OCI-LY7 (cell line): ENCODE results near the gene GRID1. TPM values are rescaled to one million over a fixed set of nuclear protein-coding genes. Genes with fewer than 3 reads are reported as not detected.

Source experiments
- BruUV-seq: library from RNA; stranded (reverse); fragments of 400-500 nt; replicated peaks from 2 replicates; lab custom pipeline; 2021; lab: Mats Ljungman, UMichigan
- CTCF ChIA-PET: fragments of 300-600 bp; sonication (Branson Sonifier 250); formaldehyde crosslinking; loops from one replicate; lab custom pipeline; 2022; ENCODE audit warnings: antibody characterized with exemption; ENCODE audit not compliant: unreplicated experiment; lab: Charles Lee
- POLR2A ChIA-PET: fragments of 300-600 bp; sonication (Branson Sonifier 250); formaldehyde crosslinking; loops from one replicate; lab custom pipeline; 2022; ENCODE audit warnings: antibody characterized with exemption; lab: Charles Lee
- DNase-seq: peaks from one replicate; pipeline ENCODE4 v3.0.0-alpha.2; 2015; ENCODE audit warnings: low spot score
- H2AFZ ChIP-seq: fragments of 200-600 bp; sonication (generic), shearing (Covaris generic); 2 replicates; pipeline ENCODE4 v1.6.1; 2014; ENCODE audit warnings: mild to moderate bottlenecking, antibody characterized with exemption, low read length, moderate library complexity
- H3K27ac ChIP-seq: fragments of 200-600 bp; sonication (generic); 2 replicates; pipeline ENCODE4 v1.5.1; 2014; ENCODE audit warnings: mixed run types, low read depth, mild to moderate bottlenecking, moderate library complexity, low read length, inconsistent platforms; ENCODE audit not compliant: poor library complexity, severe bottlenecking
- H3K36me3 ChIP-seq: fragments of 200-600 bp; sonication (generic); 2 replicates; pipeline ENCODE4 v1.6.1; 2014; ENCODE audit warnings: mild to moderate bottlenecking, antibody characterized with exemption, low read length, moderate library complexity, mixed read lengths; ENCODE audit not compliant: insufficient read depth
- H3K4me1 ChIP-seq: fragments of 200-600 bp; sonication (generic); 2 replicates; pipeline ENCODE4 v1.5.1; 2014; ENCODE audit warnings: mild to moderate bottlenecking, low read length; ENCODE audit not compliant: insufficient read depth, poor library complexity, severe bottlenecking
- H3K4me2 ChIP-seq: fragments of 200-600 bp; sonication (generic); 2 replicates; pipeline ENCODE4 v1.6.1; 2014; ENCODE audit warnings: mild to moderate bottlenecking, low read length
- H3K4me3 ChIP-seq: fragments of 200-600 bp; sonication (generic); 2 replicates; pipeline ENCODE4 v1.5.1; 2014; ENCODE audit warnings: mild to moderate bottlenecking, low read depth, low read length; ENCODE audit not compliant: poor library complexity, severe bottlenecking
- H3K79me2 ChIP-seq: fragments of 200-600 bp; sonication (generic); 2 replicates; pipeline ENCODE4 v1.6.1; 2016; ENCODE audit warnings: low read depth, mild to moderate bottlenecking, low read length, moderate library complexity, mixed read lengths; ENCODE audit not compliant: insufficient read depth
- H3K9me2 ChIP-seq: fragments of 200-600 bp; sonication (generic); 2 replicates; pipeline ENCODE4 v1.6.1; 2016; ENCODE audit warnings: mild to moderate bottlenecking, low read length, mixed read lengths; ENCODE audit not compliant: insufficient read depth
- H3K9me3 ChIP-seq: fragments of 200-600 bp; sonication (generic); 2 replicates; pipeline ENCODE4 v1.6.1; 2014; ENCODE audit warnings: mild to moderate bottlenecking, mixed run types, low read length, mixed read lengths
- H4K20me1 ChIP-seq: fragments of 200-600 bp; sonication (generic); 2 replicates; pipeline ENCODE4 v1.6.1; 2014; ENCODE audit warnings: mild to moderate bottlenecking, antibody characterized with exemption, low read length, moderate library complexity, mixed read lengths; ENCODE audit not compliant: insufficient read depth
- EZH2phosphoT487 ChIP-seq: fragments of 200-600 bp; sonication (generic); IDR thresholded peaks from 2 replicates; pipeline ENCODE4 v1.6.1; 2018; ENCODE audit warnings: low read depth, borderline replicate concordance, mild to moderate bottlenecking, mixed run types, antibody characterized with exemption, low read length, moderate library complexity, mixed read lengths
- intact Hi-C: fragments of 100-400 bp; cut with micrococcal nuclease; formaldehyde crosslinking; loops from one replicate; pipeline ENCODE4 v1.10.0; 2022; ENCODE audit not compliant: unreplicated experiment
- total RNA-seq, 2 experiments: library from RNA; depleted of rRNA in 1 of 2; stranded (reverse); fragments of >200 nt in 1 of 2; shearing (Covaris generic) in 1 of 2; gene quantifications; 2 replicates each; pipeline ENCODE4 v1.2.3, GENCODE V29; 2014 to 2022
- TF ChIP-seq, protein P1 (sequence below): fragments of 200-600 bp; sonication (generic); conservative IDR thresholded peaks from 2 replicates; pipeline ENCODE4 v1.5.1; 2014; ENCODE audit warnings: mild to moderate bottlenecking, antibody characterized with exemption, low read length, moderate library complexity, mixed read lengths

GRID1 gene
- total RNA-seq, 2 experiments from 2014 or later, result 1.6 to 3.7 TPM

DNA sequence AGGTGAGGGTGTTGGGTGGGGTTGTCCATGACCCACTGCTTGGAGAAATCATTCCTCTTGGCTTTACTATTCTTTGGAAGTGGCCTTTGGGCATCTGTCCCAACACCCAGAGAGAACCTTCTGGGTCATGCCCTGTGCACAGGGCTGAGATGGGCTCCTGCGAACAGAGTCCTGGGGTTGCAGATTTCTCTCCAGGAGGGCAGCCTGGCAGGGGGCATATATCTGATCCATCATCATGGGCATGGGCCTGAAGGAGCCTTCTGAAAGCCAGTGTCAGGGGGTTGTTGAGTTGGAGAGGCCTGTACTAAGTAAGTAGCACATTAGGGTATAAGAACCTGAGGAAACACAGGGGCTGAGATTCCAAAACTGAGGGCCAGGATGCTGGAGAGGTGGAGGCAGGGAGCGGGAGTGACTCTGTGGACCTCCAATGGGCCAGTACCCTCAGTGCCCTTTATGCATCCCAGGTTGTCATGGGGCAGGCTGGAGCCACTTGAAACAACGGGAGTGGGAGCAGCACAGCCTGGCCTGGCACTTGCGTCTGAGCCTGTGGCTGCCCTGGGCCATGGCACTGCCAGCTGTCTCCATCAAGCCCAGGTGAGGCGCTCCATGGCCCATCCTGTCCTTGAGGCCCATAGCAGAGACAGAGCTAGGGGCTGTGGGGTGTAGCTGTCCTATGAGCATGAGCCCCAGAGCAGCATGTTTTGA lies 203.7 kb downstream of the GRID1 start:
- BruUV-seq, result no TSS peak
- Histone ChIP-seq H3K79me2 (no peaks in the 10 kb centered on the region), H3K4me3 (no peak overlapping the region), H3K9me2 (no peaks in the 10 kb centered on the region), H3K9me3 (no peaks in the 10 kb centered on the region), H3K4me1 (no peaks in the 10 kb centered on the region), H2AFZ (no peak overlapping the region), H3K27ac (no peak overlapping the region), H3K36me3 (no peaks in the 10 kb centered on the region), H3K4me2 (no peak overlapping the region), H4K20me1 (no peaks in the 10 kb centered on the region)
- ChIA-PET CTCF (no interaction called here), POLR2A (no interaction called here)
- intact Hi-C loops, result no loop called here
- DNase-seq, result no peak
- TF ChIP-seq, protein P1, sequence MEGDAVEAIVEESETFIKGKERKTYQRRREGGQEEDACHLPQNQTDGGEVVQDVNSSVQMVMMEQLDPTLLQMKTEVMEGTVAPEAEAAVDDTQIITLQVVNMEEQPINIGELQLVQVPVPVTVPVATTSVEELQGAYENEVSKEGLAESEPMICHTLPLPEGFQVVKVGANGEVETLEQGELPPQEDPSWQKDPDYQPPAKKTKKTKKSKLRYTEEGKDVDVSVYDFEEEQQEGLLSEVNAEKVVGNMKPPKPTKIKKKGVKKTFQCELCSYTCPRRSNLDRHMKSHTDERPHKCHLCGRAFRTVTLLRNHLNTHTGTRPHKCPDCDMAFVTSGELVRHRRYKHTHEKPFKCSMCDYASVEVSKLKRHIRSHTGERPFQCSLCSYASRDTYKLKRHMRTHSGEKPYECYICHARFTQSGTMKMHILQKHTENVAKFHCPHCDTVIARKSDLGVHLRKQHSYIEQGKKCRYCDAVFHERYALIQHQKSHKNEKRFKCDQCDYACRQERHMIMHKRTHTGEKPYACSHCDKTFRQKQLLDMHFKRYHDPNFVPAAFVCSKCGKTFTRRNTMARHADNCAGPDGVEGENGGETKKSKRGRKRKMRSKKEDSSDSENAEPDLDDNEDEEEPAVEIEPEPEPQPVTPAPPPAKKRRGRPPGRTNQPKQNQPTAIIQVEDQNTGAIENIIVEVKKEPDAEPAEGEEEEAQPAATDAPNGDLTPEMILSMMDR, result no peak
- no peak for TF ChIP-seq EZH2phosphoT487

DNA sequence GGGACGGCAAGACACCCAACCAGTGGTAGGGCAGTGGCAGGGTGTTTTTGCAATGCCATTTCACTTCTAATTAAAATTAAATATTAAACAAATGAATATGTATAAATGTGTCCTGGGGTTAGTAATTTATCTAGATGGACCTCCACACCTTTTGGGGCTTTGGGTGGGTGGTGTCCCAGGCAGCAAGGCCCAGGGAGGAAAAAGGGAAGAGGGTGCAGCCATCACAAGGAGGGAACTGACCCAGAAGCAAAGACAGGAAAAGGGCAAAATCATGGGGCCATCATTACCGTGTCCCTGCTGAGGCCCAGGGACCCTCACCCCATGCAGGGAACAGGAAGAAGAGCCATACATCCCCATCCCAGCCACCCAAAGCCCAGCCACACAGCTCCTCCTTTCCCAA lies 204.6 kb downstream of the GRID1 start:
- ChIA-PET POLR2A (no interaction called here), CTCF (no interaction called here)
- Histone ChIP-seq H3K4me2 (no peak overlapping the region), H4K20me1 (no peaks in the 10 kb centered on the region), H3K4me3 (no peak overlapping the region), H3K9me2 (no peaks in the 10 kb centered on the region), H2AFZ (no peak overlapping the region), H3K4me1 (no peaks in the 10 kb centered on the region), H3K27ac (no peak overlapping the region), H3K9me3 (no peaks in the 10 kb centered on the region), H3K79me2 (no peaks in the 10 kb centered on the region), H3K36me3 (no peaks in the 10 kb centered on the region)
- no TSS peak for BruUV-seq
- intact Hi-C loops, result no loop called here
- no peak for DNase-seq
- TF ChIP-seq, protein P1, result no peak

DNA sequence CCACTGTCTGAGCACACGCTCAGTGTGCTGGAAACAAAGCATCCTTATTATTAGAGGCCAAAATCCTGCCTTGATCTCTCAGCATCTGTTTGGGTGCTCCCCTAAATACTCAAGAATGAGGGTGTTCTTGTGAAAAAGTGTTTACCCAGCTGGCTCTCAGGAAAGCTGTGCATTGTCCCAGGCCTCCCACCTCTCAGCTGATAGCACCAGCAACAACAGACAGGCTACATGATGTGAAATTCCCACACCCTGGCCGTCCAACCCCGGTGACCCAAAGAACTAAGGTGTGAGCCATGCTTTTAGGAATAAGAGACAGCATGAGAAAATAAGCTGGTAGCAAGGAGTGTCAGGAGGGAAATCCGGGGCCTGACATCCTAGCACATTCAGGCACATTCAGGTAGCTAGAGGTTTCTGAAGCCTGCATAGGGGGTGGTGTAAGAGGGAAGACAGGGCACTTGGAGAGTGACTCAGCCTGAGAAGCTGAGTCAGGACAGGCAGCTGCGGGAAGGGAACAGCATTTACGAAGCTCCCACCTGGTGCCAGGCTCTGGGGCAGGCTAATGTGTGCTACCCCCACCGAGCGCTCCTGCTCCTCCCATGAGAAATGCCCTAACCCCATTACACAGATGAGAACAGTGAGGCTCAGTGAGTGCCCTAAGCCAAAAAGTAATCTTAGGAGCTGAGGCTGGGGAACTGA lies 205.6 kb downstream of the GRID1 start:
- Histone ChIP-seq H3K36me3 (no peaks in the 10 kb centered on the region), H3K9me2 (no peaks in the 10 kb centered on the region), H3K79me2 (no peaks in the 10 kb centered on the region), H3K9me3 (no peaks in the 10 kb centered on the region), H3K4me1 (no peaks in the 10 kb centered on the region), H3K27ac (no peak overlapping the region), H3K4me3 (no peak overlapping the region), H3K4me2 (no peak overlapping the region), H4K20me1 (no peaks in the 10 kb centered on the region), H2AFZ (no peak overlapping the region)
- BruUV-seq, result no TSS peak
- ChIA-PET POLR2A (no interaction called here), CTCF (no interaction called here)
- no peak for TF ChIP-seq EZH2phosphoT487
- TF ChIP-seq, protein P1, result no peak
- DNase-seq, result no peak
- intact Hi-C loops, result no loop called here
